GM23338 (cell line): ENCODE measurements around the gene IL16. TPM values are rescaled to one million over a fixed set of nuclear protein-coding genes. Genes with fewer than 3 reads are reported as not detected.

Source experiments
- ATAC-seq: fragments of 200-7000 bp; cut with Tn5 transposase; 3 replicates; pipeline ENCODE4 v1.9.1; 2020
- DNase-seq: peaks from one replicate; pipeline ENCODE4 v3.0.0-alpha.2; 2015; ENCODE audit warnings: low spot score
- H2AFZ ChIP-seq: fragments of 200-600 bp; sonication (generic); 2 replicates; pipeline ENCODE4 v1.8.0; 2016; ENCODE audit warnings: antibody characterized with exemption, mild to moderate bottlenecking, moderate library complexity
- H3F3A ChIP-seq: fragments of 200-600 bp; sonication (generic); replicated peaks from 2 replicates; pipeline ENCODE4 v1.8.0; 2017; ENCODE audit warnings: antibody characterized with exemption, mixed run types, low read depth
- H3K27ac ChIP-seq: fragments of 200-600 bp; sonication (generic); 2 replicates; pipeline ENCODE4 v1.6.1; 2016; ENCODE audit warnings: low read depth
- H3K27me3 ChIP-seq: fragments of 200-600 bp; sonication (generic); 2 replicates; pipeline ENCODE4 v1.8.0; 2016; ENCODE audit warnings: mild to moderate bottlenecking, mixed run types, moderate library complexity; ENCODE audit not compliant: insufficient read depth
- H3K36me3 ChIP-seq: fragments of 200-600 bp; sonication (generic); 2 replicates; pipeline ENCODE4 v1.8.0; 2016; ENCODE audit warnings: mild to moderate bottlenecking; ENCODE audit not compliant: insufficient read depth
- H3K4me1 ChIP-seq: fragments of 200-600 bp; sonication (generic); 2 replicates; pipeline ENCODE4 v1.8.0; 2016; ENCODE audit warnings: mild to moderate bottlenecking, moderate library complexity; ENCODE audit not compliant: insufficient read depth
- H3K4me2 ChIP-seq: fragments of 200-600 bp; sonication (generic); 2 replicates; pipeline ENCODE4 v1.7.1; 2017; ENCODE audit warnings: mixed run types
- H3K4me3 ChIP-seq: fragments of 200-600 bp; sonication (generic); 2 replicates; pipeline ENCODE4 v1.6.1; 2016; ENCODE audit warnings: mixed run types
- H3K79me2 ChIP-seq: fragments of 200-600 bp; sonication (generic); replicated peaks from 2 replicates; pipeline ENCODE4 v1.8.0; 2017; ENCODE audit warnings: mild to moderate bottlenecking; ENCODE audit not compliant: insufficient read depth
- H3K9me2 ChIP-seq: fragments of 200-600 bp; sonication (generic); 2 replicates; pipeline ENCODE4 v1.8.0; 2017; ENCODE audit not compliant: insufficient read depth
- H4K20me1 ChIP-seq: fragments of 200-600 bp; sonication (generic); replicated peaks from 2 replicates; pipeline ENCODE4 v1.8.0; 2017; ENCODE audit warnings: mild to moderate bottlenecking; ENCODE audit not compliant: insufficient read depth
- H3K27ac Mint-ChIP-seq: 2 replicates; pipeline ENCODE4 v1.8.0; 2020; ENCODE audit warnings: inconsistent platforms, mild to moderate bottlenecking, moderate library complexity, mixed read lengths
- H3K27me3 Mint-ChIP-seq: 3 replicates; pipeline ENCODE4 v1.8.0; 2022; ENCODE audit warnings: low read depth, mild to moderate bottlenecking, moderate library complexity, mixed read lengths, inconsistent platforms; ENCODE audit not compliant: insufficient read depth, poor library complexity
- H3K36me3 Mint-ChIP-seq: 3 replicates; pipeline ENCODE4 v1.8.0; 2021; ENCODE audit warnings: low read depth, mild to moderate bottlenecking, inconsistent platforms, moderate library complexity, mixed read lengths
- H3K4me1 Mint-ChIP-seq: 3 replicates; pipeline ENCODE4 v1.8.0; 2020; ENCODE audit warnings: mild to moderate bottlenecking, inconsistent platforms, mixed read lengths
- H3K4me3 Mint-ChIP-seq: 3 replicates; pipeline ENCODE4 v1.8.0; 2021; ENCODE audit warnings: moderate library complexity, mild to moderate bottlenecking, inconsistent platforms, mixed read lengths
- H3K9me3 Mint-ChIP-seq: 3 replicates; pipeline ENCODE4 v1.8.0; 2020; ENCODE audit warnings: moderate library complexity, mild to moderate bottlenecking, inconsistent platforms, mixed read lengths
- CREB1 ChIP-seq: fragments of 250-450 bp; sonication (Bioruptor Pico); IDR thresholded peaks from 2 replicates; pipeline ENCODE4 v1.5.0; 2020; ENCODE audit warnings: low read depth, mild to moderate bottlenecking, moderate library complexity
- CTCF ChIP-seq, 2 experiments: fragments of 200-600 bp in 1 of 2; sonication (generic) in 1 of 2; conservative IDR thresholded peaks; 2 replicates each; pipeline versions ENCODE4 v1.5.1 to v1.6.1; 2016 to 2017; ENCODE audit warnings: antibody characterized with exemption in 2 of 2, low read depth in 2 of 2, mild to moderate bottlenecking in 2 of 2, moderate library complexity in 1 of 2
- ETS1 ChIP-seq: IDR thresholded peaks from 2 replicates; pipeline ENCODE4 v1.6.1; 2016; ENCODE audit warnings: antibody characterized with exemption
- EZH2 ChIP-seq: fragments of 200-600 bp; sonication (generic); IDR thresholded peaks from one replicate; pipeline ENCODE4 v1.8.0; 2017; ENCODE audit warnings: antibody characterized with exemption, mild to moderate bottlenecking, low read depth; ENCODE audit not compliant: unreplicated experiment
- EZH2phosphoT487 ChIP-seq: fragments of 200-600 bp; sonication (generic); IDR thresholded peaks from one replicate; pipeline ENCODE4 v1.8.1; 2018; ENCODE audit warnings: antibody characterized with exemption; ENCODE audit not compliant: unreplicated experiment
- JUNB ChIP-seq: IDR thresholded peaks from one replicate; pipeline ENCODE4 v1.6.1; 2016; ENCODE audit warnings: antibody characterized with exemption; ENCODE audit not compliant: unreplicated experiment
- NANOG ChIP-seq: IDR thresholded peaks from 2 replicates; pipeline ENCODE4 v1.6.1; 2016; ENCODE audit warnings: antibody characterized with exemption, borderline replicate concordance
- POLR2AphosphoS5 ChIP-seq: IDR thresholded peaks from 2 replicates; pipeline ENCODE4 v1.6.1; 2016; ENCODE audit warnings: antibody characterized with exemption, low read depth
- REST ChIP-seq: IDR thresholded peaks from one replicate; pipeline ENCODE4 v1.6.1; 2018; ENCODE audit warnings: antibody characterized with exemption; ENCODE audit not compliant: unreplicated experiment
- STAT1 ChIP-seq: IDR thresholded peaks from one replicate; pipeline ENCODE4 v1.6.1; 2016; ENCODE audit warnings: antibody characterized with exemption; ENCODE audit not compliant: unreplicated experiment
- ZNF114 ChIP-seq: fragments of 250-450 bp; sonication (Bioruptor Pico); IDR thresholded peaks from 2 replicates; pipeline ENCODE4 v1.5.0; 2020; ENCODE audit warnings: mild to moderate bottlenecking, moderate library complexity
- ZNF331 ChIP-seq: fragments of 250-450 bp; sonication (Bioruptor Pico); IDR thresholded peaks from 2 replicates; pipeline ENCODE4 v1.5.0; 2020; ENCODE audit warnings: low read depth, mild to moderate bottlenecking, moderate library complexity
- ZNF462 ChIP-seq: fragments of 250-450 bp; sonication (Bioruptor Pico); IDR thresholded peaks from 2 replicates; pipeline ENCODE4 v1.5.0; 2020; ENCODE audit warnings: mild to moderate bottlenecking, moderate library complexity
- polyA plus RNA-seq: library from polyadenylated mRNA; unstranded; fragments of >200 nt; fragmentation: Nextera tagmentation; extraction: Ambion mirVana; gene quantifications from 2 replicates; pipeline ENCODE4 v1.2.1, GENCODE V29; 2016
- total RNA-seq: library from RNA; depleted of rRNA; stranded (reverse); fragments of >200 nt; shearing (Covaris generic); gene quantifications from 2 replicates; pipeline ENCODE4 v1.2.3, GENCODE V29; 2014

IL16 gene
- total and polyA plus RNA-seq, 2 experiments from 2014 or later = 0.29 TPM; not detected in 1

- Histone ChIP-seq H3K9me2 (peaks cover 7% of the 10 kb centered on the region; the same call in 1 of the 2 replicates), H3F3A (no peaks in the 10 kb centered on the region), H3K4me1 (no peaks in the 10 kb centered on the region), H4K20me1 (no peaks in the 10 kb centered on the region), H3K4me3 (no peak overlapping the region), H3K36me3 (no peaks in the 10 kb centered on the region), H3K4me2 (no peak overlapping the region), H2AFZ (peak overlapping the region; percentile 93; the same call in 1 of the 2 replicates), H3K27ac (no peak overlapping the region), H3K27me3 (no peaks in the 10 kb centered on the region), H3K79me2 (no peaks in the 10 kb centered on the region)
- Mint-ChIP-seq H3K27ac (no peak overlapping the region), H3K9me3 (peaks cover 15% of the 10 kb centered on the region), H3K36me3 (peaks cover 10% of the 10 kb centered on the region), H3K4me1 (peaks cover 3% of the 10 kb centered on the region), H3K4me3 (no peak overlapping the region), H3K27me3 (peaks cover 6% of the 10 kb centered on the region)
- TF ChIP-seq STAT1 (no peak), POLR2AphosphoS5 (no peak), JUNB (no peak), ZNF114 (no peak), ZNF331 (CRISPR knock-in tag) (no peak), REST (no peak), CTCF (conservative IDR thresholded peaks at IDR 0.05; ENCODE audit: low read depth in 2 of 2) (no peak), CREB1 (CRISPR knock-in tag) (no peak), EZH2phosphoT487 (no peak), EZH2 (no peak), ETS1 (no peak), ZNF462 (CRISPR knock-in tag) (no peak), NANOG (no peak)
- DNase-seq (no peak), ATAC-seq (no peak)
Observed at GRCh38 chr15:81215983-81216382, 19.3 kb downstream of the IL16 start.
